ENCODE measurements around the gene NAA35. TPM values are rescaled to one million over a fixed set of nuclear protein-coding genes. Genes with fewer than 3 reads are reported as not detected.
A peak's percentile ranks its signal among the peaks of the same experiment; 100 is the strongest.

The NAA35 gene
- total and polyA plus RNA-seq, 2 of the 8 experiments (the other 6 are each of a cell fraction or from before 2014, with no cell fraction given): 12.9 to 35.2 TPM

- H3K56ac ChIP-seq (replicated peaks; ENCODE audit: insufficient read length, low read depth, low read length): no peak overlapping the region
- TF ChIP-seq BRCA1 (IDR thresholded peaks at IDR 0.05; ENCODE audit: low read depth, low read length): no peak
- peak; percentile 87 for TF ChIP-seq POLR2AphosphoS5 (IDR thresholded peaks at IDR 0.05; ENCODE audit: low read depth, low read length)
- no peak for TF ChIP-seq SP4 (IDR thresholded peaks at IDR 0.05; ENCODE audit: low read length)
- TF ChIP-seq CBX5 (IDR thresholded peaks at IDR 0.05; ENCODE audit: low read depth, low read length): no peak
- TF ChIP-seq MAX (IDR thresholded peaks at IDR 0.05): no peak
- peak; percentile 62 for TF ChIP-seq TAF7 (optimal IDR thresholded peaks at IDR 0.05; ENCODE audit: borderline replicate concordance, low read depth, low read length)
- TF ChIP-seq PHF8 (conservative IDR thresholded peaks at IDR 0.05; ENCODE audit: low read depth, low read length): peak; percentile 13
- peak; percentile 83 for TF ChIP-seq TAF1 (IDR thresholded peaks at IDR 0.05; ENCODE audit: low read depth, low read length)
- no peak for TF ChIP-seq EZH2 (IDR thresholded peaks at IDR 0.05; ENCODE audit: low read depth, low read length, severe bottlenecking)
- no peak for TF ChIP-seq ZNF274 (IDR thresholded peaks at IDR 0.05; ENCODE audit: borderline replicate concordance, extremely low read depth, low read length)
- no peak for TF ChIP-seq HDAC6 (IDR thresholded peaks at IDR 0.05; ENCODE audit: low read depth, low read length)
- TF ChIP-seq SIRT6 (IDR thresholded peaks at IDR 0.05; ENCODE audit: low read length): no peak
- TF ChIP-seq SIX5 (IDR thresholded peaks at IDR 0.05; ENCODE audit: low read depth, low read length): no peak
- TF ChIP-seq JUND (IDR thresholded peaks at IDR 0.05; ENCODE audit: low read length): 0 out of 2 replicates have a peak, but pooled peaks have one; percentile 26
Measured at GRCh38 chr9:85940275-85940831, 593 bp upstream of the NAA35 start.

More at GRCh38 chr9:85940275-85940831, 593 bp upstream of the NAA35 start:
- H3K4me2 ChIP-seq (ENCODE audit: insufficient read depth in 1 of 2, low read depth in 2 of 2, low read length in 2 of 2): peak overlapping the region; percentile 64 to 68
- H3K27ac ChIP-seq (ENCODE audit: low read depth, low read length): no peak overlapping the region
- H3K4me1 ChIP-seq (replicated peaks in 1 of 4; ENCODE audit: control insufficient read depth in 3 of 4, insufficient read depth in 4 of 4, low read length in 3 of 4): peaks cover 0 to 3% (median 0%) of the 10 kb centered on the region in 4 experiments; a peak in 2 of 7 replicates
- no peak overlapping the region; the same call in 1 of the 2 replicates for H2AFZ ChIP-seq (ENCODE audit: low read length)
- no peaks in the 10 kb centered on the region for H3K27me3 ChIP-seq (replicated peaks in 1 of 4; ENCODE audit: control insufficient read depth in 3 of 4, extremely low read depth in 1 of 4, insufficient read depth in 3 of 4, low read length in 3 of 4)
- H4K8ac ChIP-seq (ENCODE audit: extremely low read depth, insufficient read depth, low read length): no peak overlapping the region
- H2BK5ac ChIP-seq (ENCODE audit: low read depth, low read length): no peak overlapping the region; the same call in 1 of the 2 replicates
- H3K9ac ChIP-seq (replicated peaks in 1 of 4; ENCODE audit: extremely low read depth in 1 of 4, low read depth in 3 of 4, low read length in 3 of 4): peak overlapping the region in 2 of 4 experiments; percentile 45 to 81; a peak in 2 of 7 replicates
- H3K4me3 ChIP-seq (ENCODE audit: extremely low read depth in 1 of 4, insufficient read depth in 2 of 4, low read depth in 3 of 4, low read length in 4 of 4): peak overlapping the region; percentile 64 to 88 (median 68)
- FAIRE-seq: no peak
- no peak overlapping the region for H2AK5ac ChIP-seq (ENCODE audit: low read depth, low read length)
- no peak overlapping the region for H3K23ac ChIP-seq (ENCODE audit: insufficient read length)
- H3K18ac ChIP-seq (ENCODE audit: extremely low read depth, low read length): no peak overlapping the region; the same call in 1 of the 2 replicates
- POLR2A ChIA-PET (ENCODE audit: partially characterized antibody): interaction anchor here (0.6 to 1.3 kb wide), 4 partner anchors 14 to 159 kb away, joined by 3 to 4 read pairs (median 3); partner anchors contain the start of gene GOLM1
- H3K4ac ChIP-seq (replicated peaks; ENCODE audit: insufficient read length, low read depth, low read length): no peak overlapping the region
- H4K5ac ChIP-seq (ENCODE audit: insufficient read length, low read depth, low read length): peak overlapping the region; percentile 85
- H4K20me1 ChIP-seq (replicated peaks in 1 of 2; ENCODE audit: control insufficient read depth in 1 of 2, insufficient read depth in 2 of 2, low read length in 2 of 2): peaks cover 0 to 3% of the 10 kb centered on the region in 2 experiments
- H2BK15ac ChIP-seq (ENCODE audit: low read length): no peak overlapping the region
- no peak overlapping the region for H3K14ac ChIP-seq (ENCODE audit: insufficient read length)
- no peak overlapping the region for H2BK12ac ChIP-seq (ENCODE audit: low read depth, low read length)
- DNase-seq (ENCODE audit: low read depth in 1 of 2, low spot score in 2 of 2): no peak
- 18% methylated on average over 13 of the region's 13 CpGs; no CpG with 5 or more reads in 1 of the 2 experiments for WGBS, 2 experiments (ENCODE audit: extremely low coverage in 1 of 2, insufficient coverage in 1 of 2, insufficient read length in 1 of 2, insufficient replicate concordance in 2 of 2, low coverage in 1 of 2, low lambda C conversion rate in 2 of 2, missing lambda C conversion rate in 1 of 2)
- H4K91ac ChIP-seq (replicated peaks; ENCODE audit: insufficient read length, low read length): peak overlapping the region; percentile 63
- H3K23me2 ChIP-seq (ENCODE audit: low read depth, low read length): peaks cover 5% of the 10 kb centered on the region
- CTCF ChIA-PET (ENCODE audit: partially characterized antibody): no interaction called here
- H3K9me3 ChIP-seq (ENCODE audit: insufficient read depth in 2 of 2, low read depth in 1 of 2, low read length in 1 of 2): no peaks in the 10 kb centered on the region
- no peaks in the 10 kb centered on the region for H3K79me1 ChIP-seq (ENCODE audit: low read depth, low read length)
- H3K79me2 ChIP-seq (ENCODE audit: control insufficient read depth in 1 of 2, insufficient read depth in 2 of 2, low read length in 2 of 2): peaks cover 12 to 39% of the 10 kb centered on the region in 2 experiments
- H3K36me3 ChIP-seq (ENCODE audit: control insufficient read depth in 2 of 4, insufficient read depth in 4 of 4, low read length in 3 of 4): peaks cover 2 to 25% (median 9%) of the 10 kb centered on the region in 4 experiments; a peak in 5 of 8 replicates
- no peak overlapping the region for H2BK20ac ChIP-seq (ENCODE audit: low read length)
- H2BK120ac ChIP-seq (replicated peaks; ENCODE audit: low read depth, low read length): no peak overlapping the region
